HEK293T (cell line): Measurements from ENCODE around the gene BCL2L1.

Experiments used
- CTCF ChIA-PET: fragments of 350-600 bp; formaldehyde crosslinking; extraction: SDS; loops from one replicate; lab custom pipeline; 2021; ENCODE audit warnings: antibody characterized with exemption, inconsistent platforms; lab: Yijun Ruan, JAX
- POLR2A ChIA-PET: fragments of 350-600 bp; formaldehyde crosslinking; extraction: SDS; loops from one replicate; lab custom pipeline; 2020; ENCODE audit warnings: antibody characterized with exemption, inconsistent platforms; lab: Yijun Ruan, JAX
- DNase-seq: peaks from one replicate; pipeline ENCODE4 v3.0.0; 2012; ENCODE audit warnings: mixed read lengths; ENCODE audit errors: extremely low spot score
- ARNT ChIP-seq: fragments of 450-650 bp; IDR thresholded peaks from 2 replicates; pipeline ENCODE4 v1.6.1; 2017; ENCODE audit warnings: mild to moderate bottlenecking
- BHLHE40 ChIP-seq: fragments of 450-650 bp; IDR thresholded peaks from 2 replicates; pipeline ENCODE4 v1.6.1; 2016; ENCODE audit warnings: mild to moderate bottlenecking, moderate library complexity, borderline replicate concordance
- CTBP1 ChIP-seq: fragments of 450-650 bp; IDR thresholded peaks from 2 replicates; pipeline ENCODE4 v1.6.1; 2016; ENCODE audit warnings: borderline replicate concordance
- ELF4 ChIP-seq: fragments of 450-650 bp; IDR thresholded peaks from 2 replicates; pipeline ENCODE4 v1.6.1; 2017; ENCODE audit warnings: antibody characterized with exemption
- FOXA1 ChIP-seq: fragments of 450-650 bp; IDR thresholded peaks from 2 replicates; pipeline ENCODE4 v1.6.1; 2016; ENCODE audit warnings: mild to moderate bottlenecking
- FOXK2 ChIP-seq: fragments of 450-650 bp; IDR thresholded peaks from 2 replicates; pipeline ENCODE4 v1.6.1; 2016; ENCODE audit warnings: mild to moderate bottlenecking
- FOXM1 ChIP-seq: fragments of 450-650 bp; IDR thresholded peaks from 2 replicates; pipeline ENCODE4 v1.6.1; 2017; ENCODE audit warnings: mild to moderate bottlenecking, borderline replicate concordance
- HDGF ChIP-seq: fragments of 450-650 bp; IDR thresholded peaks from 2 replicates; pipeline ENCODE4 v1.6.1; 2017; ENCODE audit warnings: antibody characterized with exemption, borderline replicate concordance
- L3MBTL2 ChIP-seq: fragments of 450-650 bp; conservative IDR thresholded peaks from 2 replicates; pipeline ENCODE4 v1.6.1; 2016; ENCODE audit warnings: mild to moderate bottlenecking
- LEF1 ChIP-seq: fragments of 450-650 bp; IDR thresholded peaks from 2 replicates; pipeline ENCODE4 v1.6.1; 2017; ENCODE audit warnings: mild to moderate bottlenecking, borderline replicate concordance
- NFRKB ChIP-seq: fragments of 450-650 bp; IDR thresholded peaks from 2 replicates; pipeline ENCODE4 v1.6.1; 2016; ENCODE audit warnings: mild to moderate bottlenecking, moderate library complexity
- SP1 ChIP-seq: fragments of 450-650 bp; IDR thresholded peaks from 2 replicates; pipeline ENCODE4 v1.6.1; 2017
- SUZ12 ChIP-seq: fragments of 450-650 bp; IDR thresholded peaks from 2 replicates; pipeline ENCODE4 v1.6.1; 2016; ENCODE audit warnings: mild to moderate bottlenecking
- TARDBP ChIP-seq: fragments of 450-650 bp; IDR thresholded peaks from 2 replicates; pipeline ENCODE4 v1.6.1; 2016
- ZNF384 ChIP-seq: fragments of 450-650 bp; IDR thresholded peaks from 2 replicates; pipeline ENCODE4 v1.6.1; 2016
- TF ChIP-seq, protein P1 (sequence below): fragments of 450-650 bp; IDR thresholded peaks from 2 replicates; pipeline ENCODE4 v1.6.1; 2016

BCL2L1 gene

GRCh38 chr20:31666258-31667042 is 56.2 kb downstream of the BCL2L1 start:
- ChIA-PET POLR2A (interaction anchor here (1.1 to 9.0 kb wide), 2 partner anchors 57 kb away, joined by 3 to 114 read pairs; partner anchors contain the start of gene BCL2L1), CTCF (interaction anchor here (2.3 kb wide), 1 partner anchor 57 kb away, joined by 13 read pairs; the partner anchor contains the start of gene BCL2L1)
- DNase-seq: no peak
- TF ChIP-seq, protein P1, sequence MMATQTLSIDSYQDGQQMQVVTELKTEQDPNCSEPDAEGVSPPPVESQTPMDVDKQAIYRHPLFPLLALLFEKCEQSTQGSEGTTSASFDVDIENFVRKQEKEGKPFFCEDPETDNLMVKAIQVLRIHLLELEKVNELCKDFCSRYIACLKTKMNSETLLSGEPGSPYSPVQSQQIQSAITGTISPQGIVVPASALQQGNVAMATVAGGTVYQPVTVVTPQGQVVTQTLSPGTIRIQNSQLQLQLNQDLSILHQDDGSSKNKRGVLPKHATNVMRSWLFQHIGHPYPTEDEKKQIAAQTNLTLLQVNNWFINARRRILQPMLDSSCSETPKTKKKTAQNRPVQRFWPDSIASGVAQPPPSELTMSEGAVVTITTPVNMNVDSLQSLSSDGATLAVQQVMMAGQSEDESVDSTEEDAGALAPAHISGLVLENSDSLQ: no peak
- no peak for TF ChIP-seq SP1
- no peak for TF ChIP-seq TARDBP
- TF ChIP-seq FOXM1: no peak
- no peak for TF ChIP-seq CTBP1
- TF ChIP-seq FOXA1: no peak
- TF ChIP-seq ELF4: no peak
- TF ChIP-seq NFRKB: no peak
- no peak for TF ChIP-seq FOXK2

GRCh38 chr20:31665753-31666152 is 56.9 kb downstream of the BCL2L1 start:
- DNase-seq: no peak
- TF ChIP-seq L3MBTL2: no peak
- no peak for TF ChIP-seq SUZ12
- no peak for TF ChIP-seq ELF4
- no peak for TF ChIP-seq BHLHE40
- no peak for TF ChIP-seq SP1
- no peak for TF ChIP-seq ARNT
- no peak for TF ChIP-seq TARDBP
- TF ChIP-seq NFRKB: no peak
- no peak for TF ChIP-seq LEF1
- TF ChIP-seq CTBP1: no peak
- no peak for TF ChIP-seq HDGF
- no peak for TF ChIP-seq FOXK2
- no peak for TF ChIP-seq FOXM1
- no peak for TF ChIP-seq ZNF384
- TF ChIP-seq, protein P1: no peak
- no peak for TF ChIP-seq FOXA1
- ChIA-PET POLR2A (interaction anchor here (1.2 to 9.0 kb wide), 2 partner anchors 58 to 61 kb away, joined by 3 to 114 read pairs; partner anchors contain the start of genes BCL2L1 and ID1), CTCF (interaction anchor here (2.3 kb wide), 1 partner anchor 58 kb away, joined by 13 read pairs; the partner anchor contains the start of gene BCL2L1)

DNA sequence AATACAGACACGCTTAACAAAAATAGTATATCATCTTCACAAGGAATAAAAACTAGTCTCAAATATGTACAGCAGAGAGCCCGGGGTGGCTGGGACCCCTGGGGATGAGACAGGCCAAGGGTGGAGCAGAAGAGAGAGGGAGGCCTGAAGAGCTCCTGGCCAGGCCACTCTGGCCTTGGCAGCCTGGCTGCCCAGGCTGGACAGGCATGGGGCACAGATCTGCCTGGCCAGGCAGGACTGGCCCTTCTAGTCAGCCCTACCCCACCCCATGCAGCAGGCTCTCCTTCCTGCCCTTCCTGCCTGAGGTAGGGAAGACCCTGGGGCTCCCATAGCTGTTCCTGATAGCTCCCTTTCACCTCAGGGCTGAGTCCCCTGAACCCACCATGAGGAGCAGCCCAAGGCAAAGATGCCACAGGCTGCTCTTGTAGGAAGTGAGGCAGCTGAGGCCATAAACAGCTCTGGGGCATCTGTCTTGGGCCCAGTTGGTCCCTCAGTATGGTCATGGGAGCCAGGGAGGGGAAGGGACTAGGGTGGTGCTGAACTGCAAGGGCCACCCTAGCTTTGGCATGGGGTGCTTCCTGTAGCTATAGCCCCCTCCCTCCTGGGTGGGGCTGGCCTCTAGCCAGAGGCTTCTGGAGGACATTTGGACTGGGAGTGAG is 57.8 kb downstream of the BCL2L1 start:
- no peak for TF ChIP-seq L3MBTL2
- no peak for TF ChIP-seq ELF4
- TF ChIP-seq ARNT: no peak
- no peak for TF ChIP-seq FOXA1
- no peak for TF ChIP-seq HDGF
- no peak for TF ChIP-seq BHLHE40
- no peak for TF ChIP-seq TARDBP
- TF ChIP-seq CTBP1: no peak
- CTCF ChIA-PET: interaction anchor here (0.6 to 2.3 kb wide), 2 partner anchors 59 to 108 kb away, joined by 3 to 13 read pairs; partner anchors contain the start of gene BCL2L1
- POLR2A ChIA-PET: interaction anchor here (0.8 to 9.0 kb wide), 4 partner anchors 10 to 74 kb away, joined by 3 to 114 read pairs (median 4); partner anchors contain the start of genes BCL2L1, ID1 and TPX2
- DNase-seq: no peak

GRCh38 chr20:31663838-31664695 is 58.6 kb downstream of the BCL2L1 start:
- CTCF ChIA-PET: interaction anchor here (0.6 to 2.3 kb wide), 5 partner anchors 16 to 107 kb away, joined by 3 to 13 read pairs (median 4); partner anchors contain the start of gene BCL2L1
- POLR2A ChIA-PET: interaction anchor here (0.8 to 9.0 kb wide), 4 partner anchors 10 to 75 kb away, joined by 3 to 114 read pairs (median 4); partner anchors contain the start of genes BCL2L1, ID1 and TPX2
- TF ChIP-seq FOXA1 (no peak), ELF4 (no peak), CTBP1 (no peak), ARNT (no peak), TARDBP (no peak), ZNF384 (no peak), FOXM1 (no peak), BHLHE40 (no peak), HDGF (no peak), L3MBTL2 (no peak), LEF1 (no peak), NFRKB (no peak), FOXK2 (no peak), SUZ12 (no peak), SP1 (no peak)
- TF ChIP-seq, protein P1: no peak
- DNase-seq: no peak

DNA sequence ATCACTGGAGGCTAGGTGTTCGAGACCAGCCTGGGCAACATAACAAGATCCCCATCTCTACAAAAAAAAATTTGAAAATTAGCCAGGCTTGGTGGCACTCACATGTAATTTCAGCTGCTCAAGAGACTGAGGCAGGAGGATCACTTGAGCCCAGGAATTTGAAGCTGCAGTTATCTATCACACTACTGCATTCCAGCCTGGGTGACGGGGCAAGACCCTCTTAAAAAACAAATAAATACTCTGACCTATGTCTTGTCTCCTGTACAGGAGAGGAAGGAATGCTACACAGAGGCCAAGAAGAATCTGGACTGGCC is 59.2 kb downstream of the BCL2L1 start:
- no peak for TF ChIP-seq ELF4
- no peak for TF ChIP-seq ZNF384
- TF ChIP-seq FOXA1: no peak
- no peak for TF ChIP-seq L3MBTL2
- no peak for TF ChIP-seq HDGF
- no peak for TF ChIP-seq BHLHE40
- no peak for TF ChIP-seq SUZ12
- TF ChIP-seq SP1: no peak
- TF ChIP-seq LEF1: no peak
- no peak for TF ChIP-seq ARNT
- no peak for TF ChIP-seq NFRKB
- TF ChIP-seq FOXK2: no peak
- TF ChIP-seq CTBP1: no peak
- TF ChIP-seq FOXM1: no peak
- ChIA-PET CTCF (interaction anchor here (0.6 to 1.4 kb wide), 3 partner anchors 17 to 34 kb away, joined by 3 to 4 read pairs (median 4); no protein-coding TSS in a partner anchor), POLR2A (interaction anchor here (9.0 kb wide), 1 partner anchor 60 kb away, joined by 114 read pairs; the partner anchor contains the start of gene BCL2L1)
- DNase-seq: no peak
